ENCODE data around the gene ZNRF1. TPM values are rescaled to one million over a fixed set of nuclear protein-coding genes. Genes with fewer than 3 reads are reported as not detected.

ZNRF1 gene
- polyA plus RNA-seq, 1 experiment: 24.1 TPM

GRCh38 chr16:75095204-75095621, 96.4 kb downstream of the ZNRF1 start:
- ChIA-PET POLR2A (no interaction called here), CTCF (interaction anchor here (1.5 kb wide), 1 partner anchor 97 kb away, joined by 4 read pairs; the partner anchor contains the start of gene ZNRF1)
- DNase-seq (ENCODE audit: low read depth): no peak
- Histone ChIP-seq H3K4me3 (ENCODE audit: low read depth, low read length) (no peak overlapping the region), H3K36me3 (ENCODE audit: control insufficient read depth, insufficient read depth, low read length) (peaks cover 2% of the 10 kb centered on the region), H3K27me3 (ENCODE audit: control insufficient read depth, insufficient read depth, low read length) (no peaks in the 10 kb centered on the region)
- TF ChIP-seq CTCF (IDR thresholded peaks at IDR 0.05; ENCODE audit: insufficient read depth, low read depth, low read length): no peak

- CTCF ChIA-PET: interaction anchor here (1.0 to 2.6 kb wide), 3 partner anchors 9 to 99 kb away, joined by 4 to 8 read pairs (median 5); partner anchors contain the start of gene ZNRF1
- no peak for DNase-seq (ENCODE audit: low read depth)
- Histone ChIP-seq H3K4me3 (ENCODE audit: low read depth, low read length) (no peak overlapping the region), H3K36me3 (ENCODE audit: control insufficient read depth, insufficient read depth, low read length) (peaks cover 2% of the 10 kb centered on the region), H3K27me3 (ENCODE audit: control insufficient read depth, insufficient read depth, low read length) (no peaks in the 10 kb centered on the region)
- POLR2A ChIA-PET: no interaction called here
- TF ChIP-seq CTCF (IDR thresholded peaks at IDR 0.05; ENCODE audit: insufficient read depth, low read depth, low read length): peak; percentile 46
These were observed 97.8 kb downstream of the ZNRF1 start for GRCh38 chr16:75096656-75097055.

- POLR2A ChIA-PET: no interaction called here
- no peak overlapping the region for H3K4me3 ChIP-seq (ENCODE audit: low read depth, low read length)
- H3K27me3 ChIP-seq (ENCODE audit: control insufficient read depth, insufficient read depth, low read length): no peaks in the 10 kb centered on the region
- TF ChIP-seq CTCF (IDR thresholded peaks at IDR 0.05; ENCODE audit: insufficient read depth, low read depth, low read length): no peak
- peaks cover 2% of the 10 kb centered on the region for H3K36me3 ChIP-seq (ENCODE audit: control insufficient read depth, insufficient read depth, low read length)
- CTCF ChIA-PET: interaction anchor here (1.0 to 2.8 kb wide), 4 partner anchors 8 to 99 kb away, joined by 4 to 18 read pairs (median 6); partner anchors contain the start of gene ZNRF1
- no peak for DNase-seq (ENCODE audit: low read depth)
These were observed 98.5 kb downstream of the ZNRF1 start for GRCh38 chr16:75097191-75097761.

GRCh38 chr16:75097941-75098901, 99.4 kb downstream of the ZNRF1 start:
- Histone ChIP-seq H3K36me3 (ENCODE audit: control insufficient read depth, insufficient read depth, low read length) (peaks cover 2% of the 10 kb centered on the region), H3K27me3 (ENCODE audit: control insufficient read depth, insufficient read depth, low read length) (no peaks in the 10 kb centered on the region), H3K4me3 (ENCODE audit: low read depth, low read length) (no peak overlapping the region)
- TF ChIP-seq CTCF (IDR thresholded peaks at IDR 0.05; ENCODE audit: insufficient read depth, low read depth, low read length): no peak
- CTCF ChIA-PET: interaction anchor here (1.0 to 2.8 kb wide), 3 partner anchors 7 to 100 kb away, joined by 5 to 18 read pairs (median 8); partner anchors contain the start of gene ZNRF1
- DNase-seq (ENCODE audit: low read depth): no peak
- POLR2A ChIA-PET: no interaction called here

GRCh38 chr16:75099075-75099667, 100.3 kb downstream of the ZNRF1 start:
- Histone ChIP-seq H3K4me3 (ENCODE audit: low read depth, low read length) (no peak overlapping the region), H3K27me3 (ENCODE audit: control insufficient read depth, insufficient read depth, low read length) (no peaks in the 10 kb centered on the region), H3K36me3 (ENCODE audit: control insufficient read depth, insufficient read depth, low read length) (peaks cover 2% of the 10 kb centered on the region)
- ChIA-PET CTCF (interaction anchor here (0.7 to 2.8 kb wide), 2 partner anchors 12 to 81 kb away, joined by 3 to 18 read pairs; no protein-coding TSS in a partner anchor), POLR2A (no interaction called here)
- DNase-seq (ENCODE audit: low read depth): no peak
- no peak for TF ChIP-seq CTCF (IDR thresholded peaks at IDR 0.05; ENCODE audit: insufficient read depth, low read depth, low read length)
